Measurements from ENCODE around the gene FBXL19. TPM values are rescaled to one million over a fixed set of nuclear protein-coding genes. Genes with fewer than 3 reads are reported as not detected.

FBXL19 gene
- total RNA-seq, 1 donor from 2014 or later, result 13.4 TPM

- intact Hi-C loops (cut with DNase I), result no loop called here
- H3K27ac ChIP-seq, result peak overlapping the region; percentile 75
- ATAC-seq (peak; percentile 42), DNase-seq (peak; percentile 92)
- no peaks in the 10 kb centered on the region for H3K36me3 ChIP-seq
- peak overlapping the region; percentile 72 for H3K4me3 ChIP-seq
- no peaks in the 10 kb centered on the region for H3K27me3 ChIP-seq
- TF ChIP-seq CTCF (IDR thresholded peaks at IDR 0.05), result peak; percentile 92
- peaks cover 8% of the 10 kb centered on the region for H3K4me1 ChIP-seq
- no peaks in the 10 kb centered on the region for H3K9me3 ChIP-seq
Observed at GRCh38 chr16:30921748-30922419, 1.5 kb upstream of the FBXL19 start.

- Histone ChIP-seq H3K4me1 (peaks cover 8% of the 10 kb centered on the region), H3K9me3 (no peaks in the 10 kb centered on the region), H3K36me3 (no peaks in the 10 kb centered on the region), H3K27ac (peak overlapping the region; percentile 98), H3K27me3 (no peaks in the 10 kb centered on the region), H3K4me3 (peak overlapping the region; percentile 72)
- DNase-seq, result peak; percentile 100
- TF ChIP-seq CTCF (IDR thresholded peaks at IDR 0.05), result no peak
- intact Hi-C loops (cut with DNase I), result no loop called here
- peak; percentile 86 for ATAC-seq
Observed at GRCh38 chr16:30922420-30922959, 882 bp upstream of the FBXL19 start.

- Histone ChIP-seq H3K4me3 (peak overlapping the region; percentile 72), H3K27ac (peak overlapping the region; percentile 98), H3K9me3 (no peaks in the 10 kb centered on the region), H3K27me3 (no peaks in the 10 kb centered on the region), H3K36me3 (no peaks in the 10 kb centered on the region), H3K4me1 (peaks cover 8% of the 10 kb centered on the region)
- intact Hi-C loops (cut with DNase I), result no loop called here
- ATAC-seq, result peak; percentile 86
- TF ChIP-seq CTCF (IDR thresholded peaks at IDR 0.05), result no peak
- peak; percentile 100 for DNase-seq
Observed at GRCh38 chr16:30922960-30923535, 324 bp upstream of the FBXL19 start.

GRCh38 chr16:30924076-30924912 lies 922 bp downstream of the FBXL19 start:
- TF ChIP-seq CTCF (IDR thresholded peaks at IDR 0.05), result no peak
- Histone ChIP-seq H3K9me3 (no peaks in the 10 kb centered on the region), H3K36me3 (no peaks in the 10 kb centered on the region), H3K4me3 (peak overlapping the region; percentile 72), H3K27me3 (no peaks in the 10 kb centered on the region), H3K27ac (peak overlapping the region; percentile 58), H3K4me1 (peaks cover 8% of the 10 kb centered on the region)
- no peak for ATAC-seq
- DNase-seq, result no peak
- intact Hi-C loops (cut with DNase I), result no loop called here

GRCh38 chr16:30924913-30925631 lies 1.7 kb downstream of the FBXL19 start:
- no peak for TF ChIP-seq CTCF (IDR thresholded peaks at IDR 0.05)
- H3K27ac ChIP-seq, result no peak overlapping the region
- intact Hi-C loops (cut with DNase I), result no loop called here
- H3K27me3 ChIP-seq, result no peaks in the 10 kb centered on the region
- peaks cover 2% of the 10 kb centered on the region for H3K36me3 ChIP-seq
- peak overlapping the region; percentile 72 for H3K4me3 ChIP-seq
- no peaks in the 10 kb centered on the region for H3K9me3 ChIP-seq
- DNase-seq, result no peak
- H3K4me1 ChIP-seq, result peaks cover 8% of the 10 kb centered on the region
- no peak for ATAC-seq
